NCI-H226 (cell line): ENCODE measurements around the gene KATNAL2.

ENCODE experiments used
- DNase-seq: peaks from one replicate; pipeline ENCODE4 v3.0.0-alpha.2; 2015

The KATNAL2 gene

GRCh38 chr18:47121146-47121545, 203.7 kb downstream of the KATNAL2 start:
- no peak for DNase-seq

- no peak for DNase-seq
These were observed 223.9 kb downstream of the KATNAL2 start for GRCh38 chr18:47141289-47141688.

- no peak for DNase-seq
These were observed 225.8 kb downstream of the KATNAL2 start for GRCh38 chr18:47143153-47143552.

- DNase-seq: no peak
These were observed 226.6 kb downstream of the KATNAL2 start for GRCh38 chr18:47143899-47144485.

GRCh38 chr18:47146206-47146605, 228.8 kb downstream of the KATNAL2 start:
- no peak for DNase-seq

GRCh38 chr18:47149457-47150028, 232.1 kb downstream of the KATNAL2 start:
- DNase-seq: no peak

- DNase-seq: peak; percentile 66
These were observed 232.8 kb downstream of the KATNAL2 start, which contains the start of gene HDHD2 for GRCh38 chr18:47150029-47150823. Gene HDHD2 (minus strand): TSS chr18:47150500. CDS start chr18:47136439, 14,061 bp downstream.

GRCh38 chr18:47150824-47151366, 233.5 kb downstream of the KATNAL2 start:
- no peak for DNase-seq

- DNase-seq: peak; percentile 3
These were observed 234.0 kb downstream of the KATNAL2 start for GRCh38 chr18:47151439-47151838.
